Pons (tissue), 1 donor: ENCODE data around the gene DOCK1.
"Not testable (repeated sequence)": the region's sequence is repeated elsewhere in the genome, so short reads cannot be mapped to it uniquely, and the experiment has no call there.

Experiments used
- DNase-seq: peaks from one replicate; pipeline ENCODE4 v3.0.0-alpha.2; 2016; ENCODE audit warnings: low spot score

Gene DOCK1

GRCh38 chr10:126926568-126926967 is 21.3 kb downstream of the DOCK1 start:
- DNase-seq: no peak

GRCh38 chr10:126927799-126928198 is 22.6 kb downstream of the DOCK1 start:
- DNase-seq: no peak

GRCh38 chr10:126928274-126928673 is 23.0 kb downstream of the DOCK1 start:
- no peak for DNase-seq

GRCh38 chr10:126929391-126929790 is 24.2 kb downstream of the DOCK1 start:
- no peak for DNase-seq

GRCh38 chr10:126930131-126930882 is 25.1 kb downstream of the DOCK1 start:
- DNase-seq: no peak

GRCh38 chr10:126930883-126931503 is 25.8 kb downstream of the DOCK1 start:
- DNase-seq: no peak

- no peak for DNase-seq
These were observed 26.3 kb downstream of the DOCK1 start for GRCh38 chr10:126931544-126931943.

- DNase-seq: no peak
These were observed 27.3 kb downstream of the DOCK1 start for GRCh38 chr10:126932516-126932915.

- DNase-seq: no peak
These were observed 27.9 kb downstream of the DOCK1 start for GRCh38 chr10:126933116-126933515.

- no peak for DNase-seq
These were observed 30.2 kb downstream of the DOCK1 start for GRCh38 chr10:126935263-126935946.

- no peak for DNase-seq
These were observed 31.8 kb downstream of the DOCK1 start for GRCh38 chr10:126937026-126937425.

- not testable (repeated sequence) for DNase-seq
These were observed 32.9 kb downstream of the DOCK1 start for GRCh38 chr10:126938121-126938520.

GRCh38 chr10:126939706-126940105 is 34.5 kb downstream of the DOCK1 start:
- peak; percentile 96 for DNase-seq

- no peak for DNase-seq
These were observed 35.6 kb downstream of the DOCK1 start for GRCh38 chr10:126940670-126941310.

- DNase-seq: no peak
These were observed 39.0 kb downstream of the DOCK1 start for GRCh38 chr10:126944191-126944590.

GRCh38 chr10:126945351-126946030 is 40.3 kb downstream of the DOCK1 start:
- DNase-seq: no peak

GRCh38 chr10:126946746-126947145 is 41.5 kb downstream of the DOCK1 start:
- no peak for DNase-seq

GRCh38 chr10:126948355-126949160 is 43.3 kb downstream of the DOCK1 start:
- no peak for DNase-seq

- no peak for DNase-seq
These were observed 43.9 kb downstream of the DOCK1 start for GRCh38 chr10:126949161-126949503.

- peak; percentile 99 for DNase-seq
These were observed 45.3 kb downstream of the DOCK1 start for GRCh38 chr10:126950401-126951105.

GRCh38 chr10:126953886-126954285 is 48.7 kb downstream of the DOCK1 start:
- no peak for DNase-seq
